ENCODE results near the gene PRDM7.

DNA sequence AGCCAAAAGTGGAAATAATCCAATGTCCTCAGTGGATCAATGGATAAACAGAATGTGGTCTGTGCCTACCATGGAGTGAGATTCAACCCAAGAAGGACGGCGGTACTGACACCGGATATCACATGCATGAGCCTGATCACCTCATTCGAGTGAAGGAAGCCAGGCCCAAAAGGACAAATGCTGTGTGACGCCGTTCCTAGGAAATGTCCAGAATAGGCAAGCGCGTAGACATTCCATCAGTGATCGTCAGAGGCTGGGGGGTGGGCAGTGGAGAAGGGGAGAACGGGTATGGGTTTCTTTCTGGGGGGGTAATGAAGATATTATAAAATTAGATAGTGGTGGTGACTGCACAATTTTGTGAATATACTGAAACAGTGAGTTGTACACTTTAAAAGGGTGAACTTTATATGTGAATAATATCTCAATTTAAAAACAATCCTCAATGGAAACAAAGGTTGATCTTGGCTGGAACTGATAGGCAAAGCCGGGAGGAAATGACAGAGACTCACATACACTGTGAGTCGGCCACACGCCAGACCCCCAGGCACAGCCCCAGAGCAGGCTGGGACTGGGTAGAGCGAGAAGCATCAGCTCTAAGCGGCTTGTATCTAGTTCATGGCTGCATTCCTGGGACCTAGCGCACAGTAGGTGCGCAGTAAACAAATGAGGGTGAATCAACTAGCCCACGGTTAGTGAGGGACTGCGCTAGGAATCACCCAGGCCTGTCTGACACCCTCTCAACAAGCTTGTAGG, 61.4 kb downstream of the PRDM7 start:
- TF ChIP-seq POLR2A (IDR thresholded peaks at IDR 0.05; ENCODE audit: control extremely low read depth in 1 of 2, low read depth in 2 of 2, low read length in 2 of 2): no peak
- TF ChIP-seq, protein P1, sequence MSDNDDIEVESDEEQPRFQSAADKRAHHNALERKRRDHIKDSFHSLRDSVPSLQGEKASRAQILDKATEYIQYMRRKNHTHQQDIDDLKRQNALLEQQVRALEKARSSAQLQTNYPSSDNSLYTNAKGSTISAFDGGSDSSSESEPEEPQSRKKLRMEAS (IDR thresholded peaks at IDR 0.05): no peak
- TF ChIP-seq, protein P2, sequence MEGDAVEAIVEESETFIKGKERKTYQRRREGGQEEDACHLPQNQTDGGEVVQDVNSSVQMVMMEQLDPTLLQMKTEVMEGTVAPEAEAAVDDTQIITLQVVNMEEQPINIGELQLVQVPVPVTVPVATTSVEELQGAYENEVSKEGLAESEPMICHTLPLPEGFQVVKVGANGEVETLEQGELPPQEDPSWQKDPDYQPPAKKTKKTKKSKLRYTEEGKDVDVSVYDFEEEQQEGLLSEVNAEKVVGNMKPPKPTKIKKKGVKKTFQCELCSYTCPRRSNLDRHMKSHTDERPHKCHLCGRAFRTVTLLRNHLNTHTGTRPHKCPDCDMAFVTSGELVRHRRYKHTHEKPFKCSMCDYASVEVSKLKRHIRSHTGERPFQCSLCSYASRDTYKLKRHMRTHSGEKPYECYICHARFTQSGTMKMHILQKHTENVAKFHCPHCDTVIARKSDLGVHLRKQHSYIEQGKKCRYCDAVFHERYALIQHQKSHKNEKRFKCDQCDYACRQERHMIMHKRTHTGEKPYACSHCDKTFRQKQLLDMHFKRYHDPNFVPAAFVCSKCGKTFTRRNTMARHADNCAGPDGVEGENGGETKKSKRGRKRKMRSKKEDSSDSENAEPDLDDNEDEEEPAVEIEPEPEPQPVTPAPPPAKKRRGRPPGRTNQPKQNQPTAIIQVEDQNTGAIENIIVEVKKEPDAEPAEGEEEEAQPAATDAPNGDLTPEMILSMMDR (IDR thresholded peaks at IDR 0.05; ENCODE audit: control extremely low read depth in 1 of 3, insufficient read depth in 1 of 3, low read depth in 1 of 3, low read length in 3 of 3): no peak
- no peak for TF ChIP-seq ZNF274 (IDR thresholded peaks at IDR 0.05; ENCODE audit: borderline replicate concordance, extremely low read depth, low read length)
- TF ChIP-seq NRF1 (IDR thresholded peaks at IDR 0.05; ENCODE audit: low read depth, low read length): no peak
- no peak for TF ChIP-seq KDM1A (IDR thresholded peaks at IDR 0.05; ENCODE audit: borderline replicate concordance, low read length)
- TF ChIP-seq EGR1 (IDR thresholded peaks at IDR 0.05; ENCODE audit: borderline replicate concordance, low read depth, low read length): no peak
- TF ChIP-seq KDM5A (IDR thresholded peaks at IDR 0.05; ENCODE audit: low read length): no peak
- no peak for TF ChIP-seq HDAC2 (IDR thresholded peaks at IDR 0.05; ENCODE audit: borderline replicate concordance in 1 of 2, low read depth in 2 of 2, low read length in 2 of 2)
- TF ChIP-seq CEBPB (IDR thresholded peaks at IDR 0.05; ENCODE audit: low read depth, low read length): no peak
- TF ChIP-seq POLR2AphosphoS5 (IDR thresholded peaks at IDR 0.05; ENCODE audit: low read depth, low read length): no peak
- TF ChIP-seq, protein P3, sequence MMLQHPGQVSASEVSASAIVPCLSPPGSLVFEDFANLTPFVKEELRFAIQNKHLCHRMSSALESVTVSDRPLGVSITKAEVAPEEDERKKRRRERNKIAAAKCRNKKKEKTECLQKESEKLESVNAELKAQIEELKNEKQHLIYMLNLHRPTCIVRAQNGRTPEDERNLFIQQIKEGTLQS (IDR thresholded peaks at IDR 0.05; ENCODE audit: insufficient read depth, low read depth, low read length): no peak
- TF ChIP-seq, protein P4, sequence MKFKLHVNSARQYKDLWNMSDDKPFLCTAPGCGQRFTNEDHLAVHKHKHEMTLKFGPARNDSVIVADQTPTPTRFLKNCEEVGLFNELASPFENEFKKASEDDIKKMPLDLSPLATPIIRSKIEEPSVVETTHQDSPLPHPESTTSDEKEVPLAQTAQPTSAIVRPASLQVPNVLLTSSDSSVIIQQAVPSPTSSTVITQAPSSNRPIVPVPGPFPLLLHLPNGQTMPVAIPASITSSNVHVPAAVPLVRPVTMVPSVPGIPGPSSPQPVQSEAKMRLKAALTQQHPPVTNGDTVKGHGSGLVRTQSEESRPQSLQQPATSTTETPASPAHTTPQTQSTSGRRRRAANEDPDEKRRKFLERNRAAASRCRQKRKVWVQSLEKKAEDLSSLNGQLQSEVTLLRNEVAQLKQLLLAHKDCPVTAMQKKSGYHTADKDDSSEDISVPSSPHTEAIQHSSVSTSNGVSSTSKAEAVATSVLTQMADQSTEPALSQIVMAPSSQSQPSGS (IDR thresholded peaks at IDR 0.05; ENCODE audit: low read length): no peak
- TF ChIP-seq RXRA (IDR thresholded peaks at IDR 0.05; ENCODE audit: insufficient read depth, low read depth, low read length): no peak

Measured in H1 (cell line).